Kidney (tissue), 14 donors: ENCODE measurements around the gene FBXL14. TPM values are rescaled to one million over a fixed set of nuclear protein-coding genes. Genes with fewer than 3 reads are reported as not detected.

Experiments
- DNase-seq, 5 donors: peaks; one replicate each; pipeline ENCODE4 v3.0.0-alpha.2; 2013 to 2020
- FAIRE-seq: peaks from 2 replicates; lab custom pipeline; 2012; peaks lifted over from hg19 to GRCh38; lab: Jason Lieb, UNC
- H3K27ac ChIP-seq, 2 donors: one replicate each; pipeline ENCODE4 v1.7.0; 2013; ENCODE audit warnings: low read depth in 2 of 2, low read length in 2 of 2, inconsistent platforms in 1 of 2
- H3K27me3 ChIP-seq: one replicate; pipeline ENCODE4 v1.7.1; 2013; ENCODE audit warnings: low read length, inconsistent platforms; ENCODE audit not compliant: control insufficient read depth, insufficient read depth
- H3K36me3 ChIP-seq, 3 donors: one replicate each; pipeline versions ENCODE4 v1.7.0 to v1.7.1; 2013; ENCODE audit warnings: low read length in 3 of 3, control low read depth in 1 of 3, inconsistent platforms in 1 of 3; ENCODE audit not compliant: insufficient read depth in 3 of 3, control insufficient read depth in 2 of 3
- H3K4me1 ChIP-seq, 3 donors: one replicate each; pipeline versions ENCODE4 v1.7.0 to v1.7.1; 2013; ENCODE audit warnings: low read length in 3 of 3, inconsistent platforms in 1 of 3, low read depth in 1 of 3; ENCODE audit not compliant: control insufficient read depth in 2 of 3, insufficient read depth in 2 of 3
- H3K4me3 ChIP-seq, 3 donors: one replicate each; pipeline versions ENCODE4 v1.7.0 to v1.8.1; 2013; ENCODE audit warnings: low read length in 3 of 3, control low read depth in 1 of 3, inconsistent platforms in 1 of 3
- H3K9ac ChIP-seq, 3 donors: one replicate each; pipeline versions ENCODE4 v1.7.0 to v1.7.1; 2013; ENCODE audit warnings: low read length in 3 of 3, control low read depth in 1 of 3, inconsistent platforms in 1 of 3
- H3K9me3 ChIP-seq, 3 donors: one replicate each; pipeline versions ENCODE4 v1.7.0 to v1.7.1; 2013; ENCODE audit warnings: low read length in 3 of 3, control low read depth in 1 of 3, inconsistent platforms in 1 of 3; ENCODE audit not compliant: control insufficient read depth in 2 of 3, insufficient read depth in 1 of 3
- CTCF ChIP-seq: IDR thresholded peaks from 3 replicates; pipeline ENCODE4 v1.5.1; 2012; ENCODE audit warnings: mild to moderate bottlenecking, moderate library complexity, borderline replicate concordance; ENCODE audit not compliant: insufficient read depth; ENCODE audit errors: extremely low read depth
- intact Hi-C: fragments of 100-400 bp; cut with DNase I; formaldehyde crosslinking; loops from one replicate; pipeline ENCODE4 v1.11.1; 2022
- polyA plus RNA-seq: library from polyadenylated mRNA; stranded (reverse); fragments of 350-450 nt; fragmentation: Illumina TruSeq; extraction: RNeasy Lipid Tissue Mini Kit (QIAGEN cat#74804); gene quantifications from one replicate; pipeline ENCODE4 v1.2.3, GENCODE V29; 2014; ENCODE audit warnings: low read depth, low replicate concordance; ENCODE audit not compliant: insufficient read depth
- total RNA-seq: library from RNA; stranded (reverse); fragmentation: NEBNext Ultra II Directional; extraction: Animal tissue kit (Norgen Biotek cat#: 25700); gene quantifications from one replicate; pipeline ENCODE4 v1.2.1, GENCODE V29; 2021
- donor health status: control.
- donor health status: control.
- donor health status: control.
- donor health status: control.
- donor health status: control.
- donor health status: DM: yes; HTN: yes; CAD: no.
- donor health status: Normal renal cell carcinoma (clear cell type).

Gene FBXL14
- total and polyA plus RNA-seq, 2 donors from 2014 or later = 5.3 to 17.9 TPM

DNA sequence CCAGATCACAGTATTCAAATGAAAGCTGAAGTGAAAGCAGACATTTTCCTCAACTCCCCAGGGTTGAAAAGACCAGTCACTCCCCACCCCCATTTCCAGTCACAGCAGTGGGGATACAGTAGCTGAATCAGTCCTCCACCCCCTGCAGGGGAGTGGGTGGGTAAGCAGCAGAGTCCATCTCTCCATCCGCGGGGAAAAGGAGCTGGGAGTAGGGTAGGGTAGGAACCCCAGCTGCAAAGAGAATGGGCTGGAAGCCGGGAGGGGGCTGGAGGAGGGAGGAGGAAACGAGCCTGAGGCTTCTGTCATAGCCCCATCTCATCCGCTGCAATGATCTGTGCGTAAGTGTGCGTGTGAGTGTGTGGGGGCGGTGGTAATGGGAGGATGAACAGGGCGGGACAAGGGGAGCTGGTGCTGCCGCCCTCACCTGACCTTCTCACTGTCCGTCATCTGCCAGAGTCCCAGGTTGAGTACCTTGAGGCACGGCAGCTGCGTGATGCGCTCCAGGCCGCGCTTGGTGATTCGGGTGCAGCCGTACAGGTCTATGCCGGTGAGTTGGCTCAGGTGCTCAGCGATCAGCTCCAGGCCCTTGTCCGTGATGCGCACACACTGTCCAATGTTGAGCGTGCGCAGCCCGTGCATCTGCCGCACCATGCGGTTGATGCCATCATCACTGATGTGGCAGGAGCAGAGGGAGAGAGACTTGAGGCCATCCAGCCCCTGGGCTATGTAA lies 1.8 kb downstream of the FBXL14 start:
- H3K27me3 ChIP-seq = no peaks in the 10 kb centered on the region
- FAIRE-seq (no peak), DNase-seq (peak in 3 of 5 donors; percentile 56 to 75 (median 66))
- H3K36me3 ChIP-seq = no peaks in the 10 kb centered on the region
- peaks cover 0 to 33% (median 12%) of the 10 kb centered on the region in 3 donors for H3K4me1 ChIP-seq
- intact Hi-C loops = no loop called here
- peak overlapping the region; percentile 54 to 72 (median 70) for H3K4me3 ChIP-seq
- no peak for TF ChIP-seq CTCF
- peak overlapping the region; percentile 12 to 78 (median 21) for H3K9ac ChIP-seq
- peak overlapping the region; percentile 79 to 86 for H3K27ac ChIP-seq
- no peaks in the 10 kb centered on the region for H3K9me3 ChIP-seq

DNA sequence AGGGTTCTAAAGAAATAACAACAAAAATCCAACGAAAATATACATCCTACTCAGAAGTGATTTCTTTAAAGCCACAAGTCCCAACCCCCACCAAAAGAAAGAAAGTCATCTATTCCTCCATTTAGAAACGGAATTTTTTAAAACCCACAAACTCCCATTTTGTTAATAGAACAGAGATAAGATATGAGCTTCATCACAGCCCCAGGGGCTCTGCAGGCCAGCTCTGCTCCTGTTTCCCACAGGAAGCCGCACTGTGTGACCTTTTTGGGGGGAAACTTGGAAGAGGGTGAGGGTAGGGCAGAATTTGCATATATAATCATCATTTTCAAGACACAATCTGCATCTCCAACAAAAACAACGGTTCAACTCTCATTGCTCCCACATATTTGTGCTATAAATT lies 2.8 kb downstream of the FBXL14 start:
- no peaks in the 10 kb centered on the region for H3K9me3 ChIP-seq
- H3K27me3 ChIP-seq = no peaks in the 10 kb centered on the region
- no peak overlapping the region for H3K27ac ChIP-seq
- FAIRE-seq = no peak
- H3K4me1 ChIP-seq = peaks cover 0 to 35% (median 16%) of the 10 kb centered on the region in 3 donors
- peak overlapping the region in 1 of 3 donors; percentile 42 for H3K9ac ChIP-seq
- intact Hi-C loops = no loop called here
- peak overlapping the region in 2 of 3 donors; percentile 40 to 47 for H3K4me3 ChIP-seq
- no peak for DNase-seq
- no peaks in the 10 kb centered on the region for H3K36me3 ChIP-seq
- no peak for TF ChIP-seq CTCF

- intact Hi-C loops = no loop called here
- TF ChIP-seq CTCF = no peak
- H3K9me3 ChIP-seq = no peaks in the 10 kb centered on the region
- peak overlapping the region in 1 of 2 donors; percentile 65 for H3K27ac ChIP-seq
- H3K4me3 ChIP-seq = peak overlapping the region in 2 of 3 donors; percentile 40 to 54
- peaks cover 0 to 35% (median 16%) of the 10 kb centered on the region in 3 donors for H3K4me1 ChIP-seq
- peak overlapping the region in 1 of 3 donors; percentile 52 for H3K9ac ChIP-seq
- FAIRE-seq = no peak
- H3K27me3 ChIP-seq = no peaks in the 10 kb centered on the region
- no peaks in the 10 kb centered on the region for H3K36me3 ChIP-seq
- DNase-seq = no peak
Measured at GRCh38 chr12:1591034-1591433, 3.3 kb downstream of the FBXL14 start.
